Tibial nerve (tissue), 4 donors: ENCODE measurements around the gene FHAD1.

ENCODE experiments used
- EP300 ChIP-seq, 2 donors: sonication (generic); formaldehyde crosslinking; IDR thresholded peaks; one replicate each; pipeline ENCODE4 v1.6.1; 2017; ENCODE audit warnings: antibody characterized with exemption in 2 of 2, mild to moderate bottlenecking in 1 of 2
- POLR2A ChIP-seq, 2 donors: fragments of 450-650 bp; IDR thresholded peaks; one replicate each; pipeline ENCODE4 v1.6.1; 2017; ENCODE audit warnings: antibody characterized with exemption in 2 of 2, mild to moderate bottlenecking in 2 of 2, moderate library complexity in 2 of 2
- TF ChIP-seq, protein P1 (sequence below), 5 experiments: fragments of 200-600 bp in 3 of 5; fragments of 450-650 bp in 2 of 5; sonication (generic) in 3 of 5; IDR thresholded peaks; one replicate each; pipeline ENCODE4 v1.5.1; 2016 to 2019; ENCODE audit warnings: antibody characterized with exemption in 5 of 5, mild to moderate bottlenecking in 3 of 5, moderate library complexity in 2 of 5

DNA sequence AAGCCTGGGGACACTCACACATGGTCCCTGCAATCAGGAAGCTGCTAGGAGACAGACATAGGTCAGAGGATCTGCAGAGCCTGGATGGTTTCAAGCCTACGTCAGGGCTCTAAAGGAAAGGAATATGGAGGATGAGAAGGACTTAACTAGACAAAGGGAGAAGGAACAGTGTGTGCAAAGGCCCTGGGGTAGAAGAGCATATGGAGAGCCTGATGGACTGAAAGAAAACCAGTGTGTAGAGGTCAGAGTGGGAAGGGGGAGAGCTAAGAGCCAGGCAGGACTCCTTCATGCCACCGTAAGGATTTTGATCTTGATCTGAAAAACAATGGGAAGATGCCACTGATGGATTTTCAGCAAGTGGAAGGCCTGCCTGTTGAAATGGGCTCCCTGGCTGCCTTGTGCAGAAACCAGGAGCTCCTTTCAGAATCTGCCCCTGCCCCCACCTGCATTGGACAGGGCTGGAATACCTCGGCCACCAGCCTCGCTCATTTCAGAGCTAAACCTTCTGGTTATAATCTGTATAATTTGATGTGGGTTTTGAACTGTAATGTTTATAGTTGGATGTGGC lies 8.6 kb downstream of the FHAD1 start:
- TF ChIP-seq, protein P1, sequence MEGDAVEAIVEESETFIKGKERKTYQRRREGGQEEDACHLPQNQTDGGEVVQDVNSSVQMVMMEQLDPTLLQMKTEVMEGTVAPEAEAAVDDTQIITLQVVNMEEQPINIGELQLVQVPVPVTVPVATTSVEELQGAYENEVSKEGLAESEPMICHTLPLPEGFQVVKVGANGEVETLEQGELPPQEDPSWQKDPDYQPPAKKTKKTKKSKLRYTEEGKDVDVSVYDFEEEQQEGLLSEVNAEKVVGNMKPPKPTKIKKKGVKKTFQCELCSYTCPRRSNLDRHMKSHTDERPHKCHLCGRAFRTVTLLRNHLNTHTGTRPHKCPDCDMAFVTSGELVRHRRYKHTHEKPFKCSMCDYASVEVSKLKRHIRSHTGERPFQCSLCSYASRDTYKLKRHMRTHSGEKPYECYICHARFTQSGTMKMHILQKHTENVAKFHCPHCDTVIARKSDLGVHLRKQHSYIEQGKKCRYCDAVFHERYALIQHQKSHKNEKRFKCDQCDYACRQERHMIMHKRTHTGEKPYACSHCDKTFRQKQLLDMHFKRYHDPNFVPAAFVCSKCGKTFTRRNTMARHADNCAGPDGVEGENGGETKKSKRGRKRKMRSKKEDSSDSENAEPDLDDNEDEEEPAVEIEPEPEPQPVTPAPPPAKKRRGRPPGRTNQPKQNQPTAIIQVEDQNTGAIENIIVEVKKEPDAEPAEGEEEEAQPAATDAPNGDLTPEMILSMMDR (IDR thresholded peaks at IDR 0.05), result no peak
- no peak for TF ChIP-seq POLR2A (IDR thresholded peaks at IDR 0.05)
- no peak for TF ChIP-seq EP300 (IDR thresholded peaks at IDR 0.05)
